ENCODE measurements around the gene DAPP1. TPM values are rescaled to one million over a fixed set of nuclear protein-coding genes. Genes with fewer than 3 reads are reported as not detected.

Gene DAPP1
- total and polyA plus RNA-seq, 10 of the 15 experiments (the other 5 are each of a cell fraction or from before 2014, with no cell fraction given) = 46.5 to 147 (median 74.2) TPM

DNA sequence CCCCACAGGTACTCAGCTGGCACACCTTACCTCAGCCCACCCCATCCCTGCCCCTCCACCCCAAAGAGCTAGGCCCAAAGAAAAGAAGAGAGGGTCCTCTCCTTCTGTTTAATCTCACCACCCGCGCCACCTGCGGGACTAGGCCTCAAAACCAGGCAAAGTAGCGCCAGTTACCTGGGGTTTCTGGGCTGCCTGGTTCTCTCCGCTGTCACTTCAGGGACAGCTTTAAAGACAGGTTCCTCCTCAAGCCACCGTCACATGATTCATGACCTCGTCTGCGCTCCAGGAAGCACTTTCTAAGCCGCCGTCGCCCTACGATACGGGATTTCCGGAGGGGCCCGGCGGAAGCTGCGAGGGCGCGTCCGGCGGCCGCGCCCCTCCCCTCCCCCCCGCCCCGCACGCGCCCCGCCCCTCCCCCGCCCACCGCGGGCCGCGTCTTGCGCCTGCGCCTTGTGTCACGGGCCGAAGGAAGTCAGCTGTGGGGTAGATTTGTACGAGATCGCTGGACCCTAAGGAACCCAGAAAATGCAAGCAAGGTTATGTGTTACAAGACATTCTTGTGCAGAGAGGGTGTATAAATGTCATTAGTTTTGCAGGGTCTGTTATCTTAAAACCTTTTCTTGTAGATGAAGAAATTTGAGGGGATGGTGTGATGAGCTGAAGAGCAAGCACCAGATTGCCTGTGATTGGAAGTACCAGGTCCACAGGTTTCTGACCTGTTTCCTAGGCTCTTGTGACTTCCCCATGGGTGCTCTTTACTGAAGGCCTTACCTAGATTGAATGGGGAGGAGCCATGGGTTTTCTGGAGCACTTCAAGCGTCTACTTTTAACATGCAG lies 77.8 kb downstream of the DAPP1 start, which contains the start of gene LAMTOR3 (continued):
- TF ChIP-seq, protein P1, sequence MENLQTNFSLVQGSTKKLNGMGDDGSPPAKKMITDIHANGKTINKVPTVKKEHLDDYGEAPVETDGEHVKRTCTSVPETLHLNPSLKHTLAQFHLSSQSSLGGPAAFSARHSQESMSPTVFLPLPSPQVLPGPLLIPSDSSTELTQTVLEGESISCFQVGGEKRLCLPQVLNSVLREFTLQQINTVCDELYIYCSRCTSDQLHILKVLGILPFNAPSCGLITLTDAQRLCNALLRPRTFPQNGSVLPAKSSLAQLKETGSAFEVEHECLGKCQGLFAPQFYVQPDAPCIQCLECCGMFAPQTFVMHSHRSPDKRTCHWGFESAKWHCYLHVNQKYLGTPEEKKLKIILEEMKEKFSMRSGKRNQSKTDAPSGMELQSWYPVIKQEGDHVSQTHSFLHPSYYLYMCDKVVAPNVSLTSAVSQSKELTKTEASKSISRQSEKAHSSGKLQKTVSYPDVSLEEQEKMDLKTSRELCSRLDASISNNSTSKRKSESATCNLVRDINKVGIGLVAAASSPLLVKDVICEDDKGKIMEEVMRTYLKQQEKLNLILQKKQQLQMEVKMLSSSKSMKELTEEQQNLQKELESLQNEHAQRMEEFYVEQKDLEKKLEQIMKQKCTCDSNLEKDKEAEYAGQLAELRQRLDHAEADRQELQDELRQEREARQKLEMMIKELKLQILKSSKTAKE (IDR thresholded peaks at IDR 0.05; ENCODE audit: low read depth, poor library complexity, severe bottlenecking) = no peak
- TF ChIP-seq JUNB (IDR thresholded peaks at IDR 0.05) (no peak), SMAD1 (IDR thresholded peaks at IDR 0.05; ENCODE audit: low read depth, partially characterized antibody) (no peak), ASH2L (IDR thresholded peaks at IDR 0.05; ENCODE audit: borderline replicate concordance, low read depth) (no peak), SREBF2 (IDR thresholded peaks at IDR 0.05; ENCODE audit: low read length) (0 out of 2 replicates have a peak, but pooled peaks have one; percentile 31), RAD51 (IDR thresholded peaks at IDR 0.05) (peak; percentile 88), KDM1A (IDR thresholded peaks at IDR 0.05; ENCODE audit: borderline replicate concordance) (no peak), YBX1 (IDR thresholded peaks at IDR 0.05) (no peak), ZNF217 (IDR thresholded peaks at IDR 0.05) (no peak), MTA2 (IDR thresholded peaks at IDR 0.05; ENCODE audit: low read depth) (peak; percentile 73; the same call in 1 of the 2 replicates), MEF2B (IDR thresholded peaks at IDR 0.05; ENCODE audit: partially characterized antibody, poor library complexity, severe bottlenecking) (no peak), MYC (IDR thresholded peaks at IDR 0.05; ENCODE audit: insufficient read depth, insufficient read length, insufficient replicate concordance, low read length, severe bottlenecking) (no peak)
- TF ChIP-seq, protein P2, sequence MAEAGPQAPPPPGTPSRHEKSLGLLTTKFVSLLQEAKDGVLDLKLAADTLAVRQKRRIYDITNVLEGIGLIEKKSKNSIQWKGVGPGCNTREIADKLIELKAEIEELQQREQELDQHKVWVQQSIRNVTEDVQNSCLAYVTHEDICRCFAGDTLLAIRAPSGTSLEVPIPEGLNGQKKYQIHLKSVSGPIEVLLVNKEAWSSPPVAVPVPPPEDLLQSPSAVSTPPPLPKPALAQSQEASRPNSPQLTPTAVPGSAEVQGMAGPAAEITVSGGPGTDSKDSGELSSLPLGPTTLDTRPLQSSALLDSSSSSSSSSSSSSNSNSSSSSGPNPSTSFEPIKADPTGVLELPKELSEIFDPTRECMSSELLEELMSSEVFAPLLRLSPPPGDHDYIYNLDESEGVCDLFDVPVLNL (IDR thresholded peaks at IDR 0.05; ENCODE audit: low read depth, low read length) = no peak
- TF ChIP-seq, protein P3, sequence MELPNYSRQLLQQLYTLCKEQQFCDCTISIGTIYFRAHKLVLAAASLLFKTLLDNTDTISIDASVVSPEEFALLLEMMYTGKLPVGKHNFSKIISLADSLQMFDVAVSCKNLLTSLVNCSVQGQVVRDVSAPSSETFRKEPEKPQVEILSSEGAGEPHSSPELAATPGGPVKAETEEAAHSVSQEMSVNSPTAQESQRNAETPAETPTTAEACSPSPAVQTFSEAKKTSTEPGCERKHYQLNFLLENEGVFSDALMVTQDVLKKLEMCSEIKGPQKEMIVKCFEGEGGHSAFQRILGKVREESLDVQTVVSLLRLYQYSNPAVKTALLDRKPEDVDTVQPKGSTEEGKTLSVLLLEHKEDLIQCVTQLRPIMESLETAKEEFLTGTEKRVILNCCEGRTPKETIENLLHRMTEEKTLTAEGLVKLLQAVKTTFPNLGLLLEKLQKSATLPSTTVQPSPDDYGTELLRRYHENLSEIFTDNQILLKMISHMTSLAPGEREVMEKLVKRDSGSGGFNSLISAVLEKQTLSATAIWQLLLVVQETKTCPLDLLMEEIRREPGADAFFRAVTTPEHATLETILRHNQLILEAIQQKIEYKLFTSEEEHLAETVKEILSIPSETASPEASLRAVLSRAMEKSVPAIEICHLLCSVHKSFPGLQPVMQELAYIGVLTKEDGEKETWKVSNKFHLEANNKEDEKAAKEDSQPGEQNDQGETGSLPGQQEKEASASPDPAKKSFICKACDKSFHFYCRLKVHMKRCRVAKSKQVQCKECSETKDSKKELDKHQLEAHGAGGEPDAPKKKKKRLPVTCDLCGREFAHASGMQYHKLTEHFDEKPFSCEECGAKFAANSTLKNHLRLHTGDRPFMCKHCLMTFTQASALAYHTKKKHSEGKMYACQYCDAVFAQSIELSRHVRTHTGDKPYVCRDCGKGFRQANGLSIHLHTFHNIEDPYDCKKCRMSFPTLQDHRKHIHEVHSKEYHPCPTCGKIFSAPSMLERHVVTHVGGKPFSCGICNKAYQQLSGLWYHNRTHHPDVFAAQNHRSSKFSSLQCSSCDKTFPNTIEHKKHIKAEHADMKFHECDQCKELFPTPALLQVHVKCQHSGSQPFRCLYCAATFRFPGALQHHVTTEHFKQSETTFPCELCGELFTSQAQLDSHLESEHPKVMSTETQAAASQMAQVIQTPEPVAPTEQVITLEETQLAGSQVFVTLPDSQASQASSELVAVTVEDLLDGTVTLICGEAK (IDR thresholded peaks at IDR 0.05; ENCODE audit: borderline replicate concordance) = peak; percentile 90
- TF ChIP-seq, protein P4, sequence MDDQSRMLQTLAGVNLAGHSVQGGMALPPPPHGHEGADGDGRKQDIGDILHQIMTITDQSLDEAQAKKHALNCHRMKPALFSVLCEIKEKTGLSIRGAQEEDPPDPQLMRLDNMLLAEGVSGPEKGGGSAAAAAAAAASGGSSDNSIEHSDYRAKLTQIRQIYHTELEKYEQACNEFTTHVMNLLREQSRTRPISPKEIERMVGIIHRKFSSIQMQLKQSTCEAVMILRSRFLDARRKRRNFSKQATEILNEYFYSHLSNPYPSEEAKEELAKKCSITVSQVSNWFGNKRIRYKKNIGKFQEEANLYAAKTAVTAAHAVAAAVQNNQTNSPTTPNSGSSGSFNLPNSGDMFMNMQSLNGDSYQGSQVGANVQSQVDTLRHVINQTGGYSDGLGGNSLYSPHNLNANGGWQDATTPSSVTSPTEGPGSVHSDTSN (IDR thresholded peaks at IDR 0.05; ENCODE audit: insufficient replicate concordance, low read depth, low read length) = peak; percentile 53
- TF ChIP-seq, protein P5, sequence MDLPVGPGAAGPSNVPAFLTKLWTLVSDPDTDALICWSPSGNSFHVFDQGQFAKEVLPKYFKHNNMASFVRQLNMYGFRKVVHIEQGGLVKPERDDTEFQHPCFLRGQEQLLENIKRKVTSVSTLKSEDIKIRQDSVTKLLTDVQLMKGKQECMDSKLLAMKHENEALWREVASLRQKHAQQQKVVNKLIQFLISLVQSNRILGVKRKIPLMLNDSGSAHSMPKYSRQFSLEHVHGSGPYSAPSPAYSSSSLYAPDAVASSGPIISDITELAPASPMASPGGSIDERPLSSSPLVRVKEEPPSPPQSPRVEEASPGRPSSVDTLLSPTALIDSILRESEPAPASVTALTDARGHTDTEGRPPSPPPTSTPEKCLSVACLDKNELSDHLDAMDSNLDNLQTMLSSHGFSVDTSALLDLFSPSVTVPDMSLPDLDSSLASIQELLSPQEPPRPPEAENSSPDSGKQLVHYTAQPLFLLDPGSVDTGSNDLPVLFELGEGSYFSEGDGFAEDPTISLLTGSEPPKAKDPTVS (IDR thresholded peaks at IDR 0.05; ENCODE audit: low read depth, low read length) = no peak
